Measurements from ENCODE around the gene SRRM5. TPM values are rescaled to one million over a fixed set of nuclear protein-coding genes. Genes with fewer than 3 reads are reported as not detected.

Gene SRRM5
- total and polyA plus RNA-seq, 10 donors, result 0.26 to 0.94 (median 0.46) TPM

GRCh38 chr19:43574424-43575155 lies 37.3 kb upstream of the SRRM5 start:
- Histone ChIP-seq H3K4me3 (peak overlapping the region; percentile 61 to 93 (median 75)), H3K9me3 (no peaks in the 10 kb centered on the region), H3K4me1 (peaks cover 9 to 72% (median 36%) of the 10 kb centered on the region in 6 donors), H3K27ac (peak overlapping the region; percentile 62 to 93 (median 86)), H3K27me3 (replicated peaks in 1 of 7) (no peaks in the 10 kb centered on the region), H3K36me3 (peaks cover 0 to 38% (median 3%) of the 10 kb centered on the region in 6 donors)
- TF ChIP-seq CTCF (IDR thresholded peaks at IDR 0.05 in 8 of 11, conservative IDR thresholded peaks at IDR 0.05 in 3 of 11) (no peak), POLR2A (IDR thresholded peaks at IDR 0.05) (no peak)
- DNase-seq, result no peak
- intact Hi-C loops (cut with DNase I; ENCODE audit: low total_unique reads), result no loop called here
- WGBS, 5 donors, result 29 to 41% (median 32%) methylated on average over 12 of the region's 12 CpGs

- H3K9me3 ChIP-seq, result no peaks in the 10 kb centered on the region
- DNase-seq, result peak; percentile 99
- H3K4me1 ChIP-seq, result peaks cover 9 to 72% (median 35%) of the 10 kb centered on the region in 6 donors
- H3K27me3 ChIP-seq (replicated peaks in 1 of 7), result no peaks in the 10 kb centered on the region
- 0 to 1% (median 1%) methylated on average over 30 to 51 of the region's 51 CpGs for WGBS, 5 donors
- H3K4me3 ChIP-seq, result peak within 1 kb of the TSS; percentile 61 to 93 (median 75)
- peaks cover 0 to 37% (median 3%) of the 10 kb centered on the region in 6 donors for H3K36me3 ChIP-seq
- intact Hi-C loops (cut with DNase I; ENCODE audit: low total_unique reads), result no loop called here
- peak within 1 kb of the TSS; percentile 62 to 93 (median 86) for H3K27ac ChIP-seq
- TF ChIP-seq CTCF (IDR thresholded peaks at IDR 0.05 in 8 of 11, conservative IDR thresholded peaks at IDR 0.05 in 3 of 11), result peak in 2 of 11 experiments; percentile 19 to 20
- TF ChIP-seq POLR2AphosphoS5 (IDR thresholded peaks at IDR 0.05), result peak; percentile 88 to 91 (median 90)
- TF ChIP-seq POLR2A (IDR thresholded peaks at IDR 0.05), result peak in 2 of 3 donors; percentile 51 to 68
Observed at GRCh38 chr19:43575156-43575950, 36.5 kb upstream of the SRRM5 start, which contains the start of the genes PINLYP and XRCC1. Gene PINLYP (plus strand): TSS chr19:43575801. CDS start chr19:43577192, 1,391 bp downstream. Gene XRCC1 (minus strand): TSS chr19:43575527. CDS start chr19:43575458, 69 bp downstream.

- H3K4me3 ChIP-seq, result peak overlapping the region; percentile 20 to 93 (median 75)
- no peaks in the 10 kb centered on the region for H3K27me3 ChIP-seq (replicated peaks in 1 of 7)
- DNase-seq, result peak; percentile 77
- no peaks in the 10 kb centered on the region for H3K9me3 ChIP-seq
- peaks cover 0 to 28% (median 3%) of the 10 kb centered on the region in 6 donors for H3K36me3 ChIP-seq
- TF ChIP-seq CTCF (IDR thresholded peaks at IDR 0.05 in 8 of 11, conservative IDR thresholded peaks at IDR 0.05 in 3 of 11), result no peak
- no peak for TF ChIP-seq POLR2AphosphoS5 (IDR thresholded peaks at IDR 0.05)
- no peak for TF ChIP-seq POLR2A (IDR thresholded peaks at IDR 0.05)
- peaks cover 9 to 72% (median 38%) of the 10 kb centered on the region in 6 donors for H3K4me1 ChIP-seq
- intact Hi-C loops (cut with DNase I; ENCODE audit: low total_unique reads), result no loop called here
- peak overlapping the region in 7 of 8 donors; percentile 22 to 93 (median 86) for H3K27ac ChIP-seq
- WGBS, 5 donors, result 62 to 77% (median 74%) methylated on average over 37 of the region's 37 CpGs
Observed at GRCh38 chr19:43575955-43576878, 35.7 kb upstream of the SRRM5 start.
